Measurements from ENCODE around the gene PADI1.

DNA sequence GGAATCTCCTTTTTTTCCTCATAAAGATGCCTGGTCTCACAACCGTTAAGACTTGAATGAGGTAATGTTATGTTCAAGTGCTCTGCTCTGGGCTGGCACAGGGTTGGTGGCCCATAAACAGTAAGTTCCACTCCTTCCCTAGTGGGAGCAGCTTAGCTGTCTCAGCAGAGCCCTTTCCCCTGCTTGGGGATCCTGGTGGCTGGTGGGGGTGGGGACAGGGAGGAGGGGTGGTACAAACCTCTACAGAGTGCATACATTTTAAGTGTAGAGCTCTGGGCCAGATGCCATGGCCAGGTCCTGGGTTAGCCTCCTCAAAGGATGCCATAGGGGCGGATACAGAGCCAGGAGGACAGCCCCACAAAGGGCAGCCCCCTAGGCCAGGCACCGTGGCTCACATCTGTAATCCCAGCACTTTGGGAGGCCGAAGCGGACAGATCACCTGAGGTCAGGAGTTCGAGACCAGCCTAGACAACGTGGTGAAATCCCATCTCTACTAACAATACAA lies 20.7 kb upstream of the PADI1 start:
- TF ChIP-seq, protein P1, sequence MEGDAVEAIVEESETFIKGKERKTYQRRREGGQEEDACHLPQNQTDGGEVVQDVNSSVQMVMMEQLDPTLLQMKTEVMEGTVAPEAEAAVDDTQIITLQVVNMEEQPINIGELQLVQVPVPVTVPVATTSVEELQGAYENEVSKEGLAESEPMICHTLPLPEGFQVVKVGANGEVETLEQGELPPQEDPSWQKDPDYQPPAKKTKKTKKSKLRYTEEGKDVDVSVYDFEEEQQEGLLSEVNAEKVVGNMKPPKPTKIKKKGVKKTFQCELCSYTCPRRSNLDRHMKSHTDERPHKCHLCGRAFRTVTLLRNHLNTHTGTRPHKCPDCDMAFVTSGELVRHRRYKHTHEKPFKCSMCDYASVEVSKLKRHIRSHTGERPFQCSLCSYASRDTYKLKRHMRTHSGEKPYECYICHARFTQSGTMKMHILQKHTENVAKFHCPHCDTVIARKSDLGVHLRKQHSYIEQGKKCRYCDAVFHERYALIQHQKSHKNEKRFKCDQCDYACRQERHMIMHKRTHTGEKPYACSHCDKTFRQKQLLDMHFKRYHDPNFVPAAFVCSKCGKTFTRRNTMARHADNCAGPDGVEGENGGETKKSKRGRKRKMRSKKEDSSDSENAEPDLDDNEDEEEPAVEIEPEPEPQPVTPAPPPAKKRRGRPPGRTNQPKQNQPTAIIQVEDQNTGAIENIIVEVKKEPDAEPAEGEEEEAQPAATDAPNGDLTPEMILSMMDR (IDR thresholded peaks at IDR 0.05; ENCODE audit: insufficient read depth, low read depth, low read length): no peak
- TF ChIP-seq EZH2 (IDR thresholded peaks at IDR 0.05; ENCODE audit: insufficient read depth, low read length): no peak
